Measurements from ENCODE around the gene ZC3H4.

Gene ZC3H4

GRCh38 chr19:47124937-47125668 lies 11.5 kb upstream of the ZC3H4 start:
- TF ChIP-seq ZFX (IDR thresholded peaks at IDR 0.05; ENCODE audit: borderline replicate concordance) (no peak), CTCF (IDR thresholded peaks at IDR 0.05) (peak; percentile 82)
- H3K27ac ChIP-seq = no peak overlapping the region

- TF ChIP-seq ZFX (IDR thresholded peaks at IDR 0.05; ENCODE audit: borderline replicate concordance) = no peak
- TF ChIP-seq CTCF (IDR thresholded peaks at IDR 0.05) = no peak
- H3K27ac ChIP-seq = no peak overlapping the region
Observed at GRCh38 chr19:47123406-47123805, 9.8 kb upstream of the ZC3H4 start.

GRCh38 chr19:47122359-47123335 lies 9.1 kb upstream of the ZC3H4 start:
- TF ChIP-seq CTCF (IDR thresholded peaks at IDR 0.05) (no peak), ZFX (IDR thresholded peaks at IDR 0.05; ENCODE audit: borderline replicate concordance) (no peak)

GRCh38 chr19:47120470-47121067 lies 7.0 kb upstream of the ZC3H4 start:
- H3K27ac ChIP-seq = no peak overlapping the region
- no peak for TF ChIP-seq CTCF (IDR thresholded peaks at IDR 0.05)
- TF ChIP-seq ZFX (IDR thresholded peaks at IDR 0.05; ENCODE audit: borderline replicate concordance) = no peak

More at GRCh38 chr19:47122359-47123335, 9.1 kb upstream of the ZC3H4 start:
- no peak overlapping the region for H3K27ac ChIP-seq

GRCh38 chr19:47113850-47114651 lies 475 bp upstream of the ZC3H4 start:
- TF ChIP-seq CTCF (IDR thresholded peaks at IDR 0.05) = no peak
- peak overlapping the region; percentile 100 for H3K27ac ChIP-seq

- H3K27ac ChIP-seq = peak overlapping the region; percentile 100
- TF ChIP-seq CTCF (IDR thresholded peaks at IDR 0.05) (0 out of 2 replicates have a peak, but pooled peaks have one; percentile 6), ZFX (IDR thresholded peaks at IDR 0.05; ENCODE audit: borderline replicate concordance) (0 out of 2 replicates have a peak, but pooled peaks have one; percentile 24)
Observed at GRCh38 chr19:47112166-47112996, 1.2 kb downstream of the ZC3H4 start.

Data from 22Rv1 (cell line).